Sigmoid colon (tissue), 4 donors: ENCODE results near the gene TADA1.

Source experiments
- EP300 ChIP-seq, 4 donors: sonication (generic); formaldehyde crosslinking; IDR thresholded peaks; one replicate each; pipeline ENCODE4 v1.6.1; 2017; ENCODE audit warnings: antibody characterized with exemption in 4 of 4
- POLR2A ChIP-seq, 2 donors: fragments of 450-650 bp; IDR thresholded peaks; one replicate each; pipeline ENCODE4 v1.6.1; 2016; ENCODE audit warnings: antibody characterized with exemption in 2 of 2, mild to moderate bottlenecking in 2 of 2, moderate library complexity in 2 of 2
- POLR2AphosphoS5 ChIP-seq, 4 donors: sonication (generic); formaldehyde crosslinking; IDR thresholded peaks; one replicate each; pipeline ENCODE4 v1.6.1; 2017; ENCODE audit warnings: antibody characterized with exemption in 4 of 4
- TF ChIP-seq, protein P1 (sequence below), 4 experiments: fragments of 450-650 bp in 3 of 4; fragments of 200-600 bp in 1 of 4; IDR thresholded peaks; one replicate each; pipeline ENCODE4 v1.5.1; 2016 to 2019; ENCODE audit warnings: antibody characterized with exemption in 4 of 4, mild to moderate bottlenecking in 3 of 4, moderate library complexity in 2 of 4

DNA sequence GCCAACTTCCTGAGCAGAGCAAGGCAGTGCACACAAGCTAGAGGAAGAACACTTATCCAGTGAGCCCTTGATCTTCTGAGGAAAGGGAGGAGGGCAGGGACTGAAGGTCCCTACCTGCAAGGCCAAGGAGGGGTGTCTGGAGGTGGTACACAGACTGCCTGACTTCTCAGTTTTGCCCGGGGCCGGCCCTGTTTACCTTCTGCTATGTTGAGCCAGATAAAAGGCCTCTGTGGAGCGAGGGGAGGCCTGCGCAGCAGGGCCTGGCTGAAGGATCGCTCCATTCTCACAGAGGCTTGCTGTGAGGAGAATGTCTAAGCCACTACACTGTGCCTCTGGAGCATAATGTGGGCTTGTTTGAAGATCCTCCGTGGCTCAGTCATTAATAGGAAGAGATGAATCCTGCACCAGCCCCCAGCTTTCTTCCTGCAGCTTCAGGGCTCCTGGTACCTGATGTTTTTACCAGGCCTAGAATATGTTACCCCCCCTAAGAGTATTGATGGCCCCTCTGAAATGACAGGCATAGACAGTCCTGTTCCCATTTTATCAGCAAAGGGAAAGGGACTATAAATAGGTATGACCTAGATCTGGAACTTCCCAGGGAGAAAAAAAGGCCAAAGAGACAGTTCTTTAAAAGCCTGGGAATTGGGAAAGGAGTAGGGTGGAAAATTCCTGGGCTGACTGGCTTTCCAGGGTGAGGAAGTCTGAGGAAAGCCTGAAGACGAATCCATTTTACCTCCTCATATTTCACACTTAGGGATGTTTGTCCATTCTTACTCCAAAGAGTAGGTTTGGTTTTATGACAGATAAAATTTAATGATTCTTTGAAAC lies 32.1 kb downstream of the TADA1 start:
- TF ChIP-seq, protein P1, sequence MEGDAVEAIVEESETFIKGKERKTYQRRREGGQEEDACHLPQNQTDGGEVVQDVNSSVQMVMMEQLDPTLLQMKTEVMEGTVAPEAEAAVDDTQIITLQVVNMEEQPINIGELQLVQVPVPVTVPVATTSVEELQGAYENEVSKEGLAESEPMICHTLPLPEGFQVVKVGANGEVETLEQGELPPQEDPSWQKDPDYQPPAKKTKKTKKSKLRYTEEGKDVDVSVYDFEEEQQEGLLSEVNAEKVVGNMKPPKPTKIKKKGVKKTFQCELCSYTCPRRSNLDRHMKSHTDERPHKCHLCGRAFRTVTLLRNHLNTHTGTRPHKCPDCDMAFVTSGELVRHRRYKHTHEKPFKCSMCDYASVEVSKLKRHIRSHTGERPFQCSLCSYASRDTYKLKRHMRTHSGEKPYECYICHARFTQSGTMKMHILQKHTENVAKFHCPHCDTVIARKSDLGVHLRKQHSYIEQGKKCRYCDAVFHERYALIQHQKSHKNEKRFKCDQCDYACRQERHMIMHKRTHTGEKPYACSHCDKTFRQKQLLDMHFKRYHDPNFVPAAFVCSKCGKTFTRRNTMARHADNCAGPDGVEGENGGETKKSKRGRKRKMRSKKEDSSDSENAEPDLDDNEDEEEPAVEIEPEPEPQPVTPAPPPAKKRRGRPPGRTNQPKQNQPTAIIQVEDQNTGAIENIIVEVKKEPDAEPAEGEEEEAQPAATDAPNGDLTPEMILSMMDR (IDR thresholded peaks at IDR 0.05): no peak
- TF ChIP-seq POLR2AphosphoS5 (IDR thresholded peaks at IDR 0.05): no peak
- TF ChIP-seq POLR2A (IDR thresholded peaks at IDR 0.05): no peak
- no peak for TF ChIP-seq EP300 (IDR thresholded peaks at IDR 0.05)
